Neural crest cell (in vitro differentiated cells): ENCODE measurements around the gene HTRA2. TPM values are rescaled to one million over a fixed set of nuclear protein-coding genes. Genes with fewer than 3 reads are reported as not detected.
A peak's percentile ranks its signal among the peaks of the same experiment; 100 is the strongest.
"Not testable (repeated sequence)": the region's sequence is repeated elsewhere in the genome, so short reads cannot be mapped to it uniquely, and the experiment has no call there.

ENCODE experiments used
- DNase-seq: peaks from one replicate; pipeline ENCODE4 v3.0.0; 2021; ENCODE audit warnings: low read depth, mixed read lengths, low spot score
- H3K27ac Mint-ChIP-seq: one replicate; pipeline ENCODE4 v1.8.0; 2021; ENCODE audit warnings: mild to moderate bottlenecking, mixed read lengths; ENCODE audit not compliant: unreplicated experiment
- H3K27me3 Mint-ChIP-seq: 2 replicates; pipeline ENCODE4 v1.8.0; 2021; ENCODE audit warnings: low read depth, mild to moderate bottlenecking, mixed read lengths
- H3K36me3 Mint-ChIP-seq: 2 replicates; pipeline ENCODE4 v1.8.0; 2021; ENCODE audit warnings: low read depth, mild to moderate bottlenecking, mixed read lengths
- H3K4me1 Mint-ChIP-seq: 2 replicates; pipeline ENCODE4 v1.8.0; 2021; ENCODE audit warnings: mixed read lengths
- H3K4me3 Mint-ChIP-seq: one replicate; pipeline ENCODE4 v1.8.0; 2021; ENCODE audit warnings: mild to moderate bottlenecking, mixed read lengths
- H3K9me3 Mint-ChIP-seq: 2 replicates; pipeline ENCODE4 v1.8.0; 2021; ENCODE audit warnings: mixed read lengths
- long read RNA-seq: library from polyadenylated mRNA; unstranded; transcript quantifications from one replicate; pipeline ENCODE4 v2.0.0, GENCODE V29; 2020
- total RNA-seq: library from RNA; stranded (reverse); gene quantifications from 2 replicates; pipeline ENCODE4 v1.2.1, GENCODE V29; 2021
- TF ChIP-seq, protein P1 (sequence below): fragments of 200-600 bp; sonication (generic); conservative IDR thresholded peaks from 2 replicates; pipeline ENCODE4 v1.5.0; 2021; ENCODE audit warnings: antibody characterized with exemption, mild to moderate bottlenecking

HTRA2 gene
- 44.7 and 45.4 TPM in 2 replicates for total RNA-seq
- long read RNA-seq, partial matches to known transcripts = 5 of 10 reads
- long read RNA-seq, other reads (novel, unspliced or antisense) = 5 of 10 reads

DNA sequence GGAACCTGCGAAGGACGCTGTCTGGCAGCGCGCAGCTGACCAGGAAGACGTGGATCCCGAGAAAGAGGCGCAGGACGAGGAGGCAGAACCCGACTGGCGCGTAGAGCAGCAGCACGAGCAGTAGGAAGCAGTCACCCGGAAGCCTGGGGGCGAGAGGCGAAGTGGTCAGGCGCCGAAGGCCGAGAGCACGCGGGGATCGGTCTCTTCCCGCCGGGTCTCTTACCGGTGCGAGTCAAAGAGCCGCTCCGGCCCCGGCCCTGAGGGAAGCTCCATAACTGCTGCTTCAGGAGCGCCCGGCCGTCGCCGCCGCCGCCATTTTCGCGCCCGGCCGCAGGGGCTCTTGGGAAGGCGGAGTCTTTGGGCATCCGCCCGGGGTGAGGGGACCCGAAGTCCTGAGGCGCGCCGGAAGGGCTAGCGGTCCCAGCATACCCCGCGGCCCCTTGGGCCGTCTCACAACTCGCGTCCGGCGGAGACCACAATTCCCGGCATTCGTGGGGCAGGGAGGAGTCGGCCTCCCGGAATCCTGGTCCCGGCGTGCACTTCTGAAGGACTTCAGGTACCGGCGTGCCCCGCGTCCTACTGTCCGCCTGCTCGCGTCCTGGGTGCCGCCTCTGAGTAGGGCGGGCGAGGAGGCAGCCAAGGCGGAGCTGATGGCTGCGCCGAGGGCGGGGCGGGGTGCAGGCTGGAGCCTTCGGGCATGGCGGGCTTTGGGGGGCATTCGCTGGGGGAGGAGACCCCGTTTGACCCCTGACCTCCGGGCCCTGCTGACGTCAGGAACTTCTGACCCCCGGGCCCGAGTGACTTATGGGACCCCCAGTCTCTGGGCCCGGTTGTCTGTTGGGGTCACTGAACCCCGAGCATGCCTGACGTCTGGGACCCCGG lies at the start of gene HTRA2, which contains the start of gene AUP1:
Gene HTRA2 (plus strand): TSS at position 577 of the 882 bp plus-strand sequence. CDS start 74 bp downstream, at position 651.
Gene AUP1 (minus strand): TSS at position 350 of the 882 bp plus-strand sequence. CDS start 77 bp downstream, at position 273.
- Mint-ChIP-seq H3K36me3 (peaks cover 17% of the 10 kb centered on the region), H3K9me3 (peaks cover 2% of the 10 kb centered on the region), H3K4me1 (peaks cover 39% of the 10 kb centered on the region), H3K27ac (peak within 1 kb of the TSS; percentile 98), H3K27me3 (peaks cover 3% of the 10 kb centered on the region), H3K4me3 (peak within 1 kb of the TSS; percentile 98)
- TF ChIP-seq, protein P1, sequence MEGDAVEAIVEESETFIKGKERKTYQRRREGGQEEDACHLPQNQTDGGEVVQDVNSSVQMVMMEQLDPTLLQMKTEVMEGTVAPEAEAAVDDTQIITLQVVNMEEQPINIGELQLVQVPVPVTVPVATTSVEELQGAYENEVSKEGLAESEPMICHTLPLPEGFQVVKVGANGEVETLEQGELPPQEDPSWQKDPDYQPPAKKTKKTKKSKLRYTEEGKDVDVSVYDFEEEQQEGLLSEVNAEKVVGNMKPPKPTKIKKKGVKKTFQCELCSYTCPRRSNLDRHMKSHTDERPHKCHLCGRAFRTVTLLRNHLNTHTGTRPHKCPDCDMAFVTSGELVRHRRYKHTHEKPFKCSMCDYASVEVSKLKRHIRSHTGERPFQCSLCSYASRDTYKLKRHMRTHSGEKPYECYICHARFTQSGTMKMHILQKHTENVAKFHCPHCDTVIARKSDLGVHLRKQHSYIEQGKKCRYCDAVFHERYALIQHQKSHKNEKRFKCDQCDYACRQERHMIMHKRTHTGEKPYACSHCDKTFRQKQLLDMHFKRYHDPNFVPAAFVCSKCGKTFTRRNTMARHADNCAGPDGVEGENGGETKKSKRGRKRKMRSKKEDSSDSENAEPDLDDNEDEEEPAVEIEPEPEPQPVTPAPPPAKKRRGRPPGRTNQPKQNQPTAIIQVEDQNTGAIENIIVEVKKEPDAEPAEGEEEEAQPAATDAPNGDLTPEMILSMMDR = no peak
- peak; percentile 93 for DNase-seq

DNA sequence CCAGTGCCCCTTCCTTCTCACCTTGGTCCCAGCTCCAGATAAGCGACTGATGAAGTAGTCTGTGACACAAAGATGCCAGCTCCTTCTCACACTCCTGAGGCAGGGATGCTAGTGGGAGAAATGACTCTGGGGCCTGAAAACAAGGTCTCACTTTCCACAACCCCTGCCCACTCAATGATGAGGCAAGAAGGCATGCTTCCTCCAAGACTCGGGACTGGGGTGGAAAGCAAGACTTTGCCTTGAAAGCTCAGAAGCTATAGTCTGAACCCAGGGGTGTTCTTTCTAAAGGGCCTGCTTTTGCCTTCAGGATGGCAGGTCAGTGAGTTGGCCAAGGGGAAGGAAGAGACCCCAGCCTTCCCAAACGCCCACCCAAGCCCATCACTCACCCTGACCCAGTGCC lies 48.3 kb upstream of the HTRA2 start:
- peak overlapping the region; percentile 100 for H3K4me3 Mint-ChIP-seq
- peaks cover 4% of the 10 kb centered on the region for H3K36me3 Mint-ChIP-seq
- no peak for DNase-seq
- no peak overlapping the region for H3K27ac Mint-ChIP-seq
- TF ChIP-seq, protein P1 = no peak
- peaks cover 29% of the 10 kb centered on the region for H3K4me1 Mint-ChIP-seq
- no peaks in the 10 kb centered on the region for H3K27me3 Mint-ChIP-seq
- no peaks in the 10 kb centered on the region for H3K9me3 Mint-ChIP-seq

DNA sequence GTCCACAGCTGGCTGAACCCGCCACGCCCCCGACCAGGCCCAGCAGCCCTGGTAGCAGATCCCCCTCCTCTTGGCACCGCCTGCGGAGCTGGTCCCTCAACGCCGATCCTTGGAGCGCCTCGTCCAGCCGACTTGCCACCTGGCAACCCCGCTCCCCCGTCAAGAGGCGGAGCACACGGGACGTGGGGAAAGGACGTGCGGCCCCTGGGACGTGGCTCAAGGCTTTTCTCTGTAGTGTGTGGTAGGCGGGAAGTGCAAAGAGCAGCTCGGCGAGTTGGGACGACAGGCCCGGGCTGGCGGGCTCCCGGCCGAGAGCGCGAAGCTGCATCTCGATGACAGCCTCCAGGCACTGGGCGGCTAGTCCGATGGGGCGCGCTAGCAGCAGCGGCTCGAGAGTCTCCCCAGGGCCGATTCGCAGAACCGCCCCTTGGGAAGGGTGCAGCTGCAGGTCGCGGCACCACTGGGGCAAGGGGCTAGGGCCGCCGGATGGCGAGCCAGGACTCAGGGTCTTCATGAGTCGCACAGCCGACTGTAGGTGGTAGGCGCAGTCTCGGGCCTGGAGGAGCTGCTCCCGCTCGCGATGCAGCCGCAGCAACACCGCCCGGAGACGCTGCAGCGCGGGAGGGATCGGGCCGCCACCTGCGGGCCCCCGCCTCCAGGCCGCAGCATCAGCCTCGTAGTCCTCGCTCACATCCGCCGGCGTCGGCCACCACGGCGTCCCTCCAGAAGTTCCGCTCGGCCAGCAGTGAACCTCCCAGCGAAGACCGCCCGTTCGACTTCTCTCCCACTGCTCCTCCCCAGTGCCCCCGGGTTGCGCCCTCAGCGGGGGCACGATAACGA lies 47.6 kb upstream of the HTRA2 start:
- peaks cover 29% of the 10 kb centered on the region for H3K4me1 Mint-ChIP-seq
- H3K27me3 Mint-ChIP-seq = no peaks in the 10 kb centered on the region
- no peak for DNase-seq
- peak overlapping the region; percentile 100 for H3K4me3 Mint-ChIP-seq
- H3K27ac Mint-ChIP-seq = peak overlapping the region; percentile 99
- peaks cover 4% of the 10 kb centered on the region for H3K36me3 Mint-ChIP-seq
- H3K9me3 Mint-ChIP-seq = no peaks in the 10 kb centered on the region
- TF ChIP-seq, protein P1 = no peak

DNA sequence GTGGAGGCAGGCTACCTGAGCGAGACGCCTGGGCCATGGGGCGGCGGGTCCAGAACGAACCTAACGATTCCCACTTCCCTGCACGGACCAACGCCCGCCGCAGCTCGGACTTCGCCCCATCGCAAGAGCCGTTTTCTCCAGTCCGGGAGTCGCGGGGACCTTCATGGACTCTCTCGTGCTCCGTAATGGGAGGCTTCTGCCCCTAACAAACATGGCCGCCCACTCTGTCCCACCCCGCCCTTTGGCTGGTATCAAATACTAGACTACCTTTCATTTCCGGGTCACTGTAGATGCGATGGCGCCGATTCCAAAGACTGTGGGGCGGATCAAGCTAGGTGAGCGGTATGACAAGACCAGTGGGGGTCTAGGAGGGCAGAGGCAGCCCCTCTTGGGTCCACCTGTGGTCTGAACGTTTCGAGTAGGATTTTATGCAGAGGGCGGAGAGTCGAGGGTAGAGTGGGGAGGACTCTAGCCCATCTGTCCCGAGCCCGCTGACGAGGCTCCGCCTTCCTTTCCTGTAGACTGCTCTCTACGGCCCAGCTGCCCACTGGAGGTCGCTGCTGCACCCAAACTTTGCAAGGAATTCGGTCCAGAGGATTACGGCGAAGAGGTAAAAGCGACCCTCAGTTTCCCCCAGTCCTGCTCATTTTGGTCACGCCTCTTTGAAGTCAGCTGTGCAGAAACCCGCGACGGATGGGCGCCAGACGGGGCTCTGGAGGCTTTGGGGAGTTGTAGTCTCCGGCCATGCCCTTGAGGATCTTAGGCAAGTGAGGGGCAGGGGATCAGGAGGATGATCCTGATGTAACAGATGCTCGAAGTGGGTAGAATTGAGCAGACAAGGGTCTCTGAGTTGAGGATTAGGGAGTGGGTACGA lies 46.7 kb upstream of the HTRA2 start, which contains the start of the genes CCDC142 and TTC31:
Gene CCDC142 (minus strand): TSS at position 198 of the 874 bp plus-strand sequence. CDS start 161 bp downstream, at position 37.
Gene TTC31 (plus strand): TSS at position 281 of the 874 bp plus-strand sequence. CDS start 15 bp downstream, at position 296.
- Mint-ChIP-seq H3K27me3 (no peaks in the 10 kb centered on the region), H3K9me3 (no peaks in the 10 kb centered on the region), H3K4me3 (peak within 1 kb of the TSS; percentile 100), H3K27ac (peak within 1 kb of the TSS; percentile 99), H3K36me3 (no peaks in the 10 kb centered on the region), H3K4me1 (peaks cover 29% of the 10 kb centered on the region)
- TF ChIP-seq, protein P1 = peak; percentile 95
- DNase-seq = peak; percentile 93

DNA sequence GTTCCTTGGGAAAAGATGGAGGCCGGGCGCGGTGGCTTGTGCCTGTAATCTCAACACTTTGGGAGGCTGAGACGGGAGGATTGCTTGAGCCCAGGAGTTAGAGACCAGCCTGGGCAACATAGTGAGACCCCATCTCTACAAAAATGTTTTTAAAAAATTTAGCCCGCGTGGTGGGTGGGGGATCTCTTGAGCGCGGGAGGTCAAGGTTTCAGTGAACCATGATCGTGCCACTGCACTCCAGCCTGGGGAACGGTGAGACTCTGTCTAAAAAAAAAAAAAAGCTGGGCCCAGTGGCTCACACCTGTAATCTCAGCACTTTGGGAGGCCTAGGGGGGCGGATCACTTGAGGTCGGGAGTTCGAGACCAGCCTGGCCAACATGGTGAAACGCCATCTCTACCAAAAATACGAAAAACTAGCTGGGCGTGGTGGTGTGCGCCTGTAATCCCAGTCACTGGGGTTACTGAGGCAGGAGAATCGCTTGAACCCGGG lies 46.0 kb upstream of the HTRA2 start:
- Mint-ChIP-seq H3K4me1 (peaks cover 29% of the 10 kb centered on the region), H3K4me3 (peak overlapping the region; percentile 100)
- not testable (repeated sequence) for H3K27ac Mint-ChIP-seq, DNase-seq, H3K9me3 Mint-ChIP-seq, H3K27me3 Mint-ChIP-seq, H3K36me3 Mint-ChIP-seq
